HEK293T (cell line): ENCODE results near the gene BCR.

ENCODE experiments used
- CTCF ChIA-PET: fragments of 350-600 bp; formaldehyde crosslinking; extraction: SDS; loops from one replicate; lab custom pipeline; 2021; ENCODE audit warnings: antibody characterized with exemption, inconsistent platforms; lab: Yijun Ruan, JAX
- POLR2A ChIA-PET: fragments of 350-600 bp; formaldehyde crosslinking; extraction: SDS; loops from one replicate; lab custom pipeline; 2020; ENCODE audit warnings: antibody characterized with exemption, inconsistent platforms; lab: Yijun Ruan, JAX
- DNase-seq: peaks from one replicate; pipeline ENCODE4 v3.0.0; 2012; ENCODE audit warnings: mixed read lengths; ENCODE audit errors: extremely low spot score
- ARNT ChIP-seq: fragments of 450-650 bp; IDR thresholded peaks from 2 replicates; pipeline ENCODE4 v1.6.1; 2017; ENCODE audit warnings: mild to moderate bottlenecking
- BHLHE40 ChIP-seq: fragments of 450-650 bp; IDR thresholded peaks from 2 replicates; pipeline ENCODE4 v1.6.1; 2016; ENCODE audit warnings: mild to moderate bottlenecking, moderate library complexity, borderline replicate concordance
- CTBP1 ChIP-seq: fragments of 450-650 bp; IDR thresholded peaks from 2 replicates; pipeline ENCODE4 v1.6.1; 2016; ENCODE audit warnings: borderline replicate concordance
- ELF4 ChIP-seq: fragments of 450-650 bp; IDR thresholded peaks from 2 replicates; pipeline ENCODE4 v1.6.1; 2017; ENCODE audit warnings: antibody characterized with exemption
- FOXA1 ChIP-seq: fragments of 450-650 bp; IDR thresholded peaks from 2 replicates; pipeline ENCODE4 v1.6.1; 2016; ENCODE audit warnings: mild to moderate bottlenecking
- FOXK2 ChIP-seq: fragments of 450-650 bp; IDR thresholded peaks from 2 replicates; pipeline ENCODE4 v1.6.1; 2016; ENCODE audit warnings: mild to moderate bottlenecking
- FOXM1 ChIP-seq: fragments of 450-650 bp; IDR thresholded peaks from 2 replicates; pipeline ENCODE4 v1.6.1; 2017; ENCODE audit warnings: mild to moderate bottlenecking, borderline replicate concordance
- HDGF ChIP-seq: fragments of 450-650 bp; IDR thresholded peaks from 2 replicates; pipeline ENCODE4 v1.6.1; 2017; ENCODE audit warnings: antibody characterized with exemption, borderline replicate concordance
- L3MBTL2 ChIP-seq: fragments of 450-650 bp; conservative IDR thresholded peaks from 2 replicates; pipeline ENCODE4 v1.6.1; 2016; ENCODE audit warnings: mild to moderate bottlenecking
- LEF1 ChIP-seq: fragments of 450-650 bp; IDR thresholded peaks from 2 replicates; pipeline ENCODE4 v1.6.1; 2017; ENCODE audit warnings: mild to moderate bottlenecking, borderline replicate concordance
- NFRKB ChIP-seq: fragments of 450-650 bp; IDR thresholded peaks from 2 replicates; pipeline ENCODE4 v1.6.1; 2016; ENCODE audit warnings: mild to moderate bottlenecking, moderate library complexity
- SP1 ChIP-seq: fragments of 450-650 bp; IDR thresholded peaks from 2 replicates; pipeline ENCODE4 v1.6.1; 2017
- SUZ12 ChIP-seq: fragments of 450-650 bp; IDR thresholded peaks from 2 replicates; pipeline ENCODE4 v1.6.1; 2016; ENCODE audit warnings: mild to moderate bottlenecking
- TARDBP ChIP-seq: fragments of 450-650 bp; IDR thresholded peaks from 2 replicates; pipeline ENCODE4 v1.6.1; 2016
- ZNF384 ChIP-seq: fragments of 450-650 bp; IDR thresholded peaks from 2 replicates; pipeline ENCODE4 v1.6.1; 2016
- TF ChIP-seq, protein P1 (sequence below): fragments of 450-650 bp; IDR thresholded peaks from 2 replicates; pipeline ENCODE4 v1.6.1; 2016

Gene BCR

DNA sequence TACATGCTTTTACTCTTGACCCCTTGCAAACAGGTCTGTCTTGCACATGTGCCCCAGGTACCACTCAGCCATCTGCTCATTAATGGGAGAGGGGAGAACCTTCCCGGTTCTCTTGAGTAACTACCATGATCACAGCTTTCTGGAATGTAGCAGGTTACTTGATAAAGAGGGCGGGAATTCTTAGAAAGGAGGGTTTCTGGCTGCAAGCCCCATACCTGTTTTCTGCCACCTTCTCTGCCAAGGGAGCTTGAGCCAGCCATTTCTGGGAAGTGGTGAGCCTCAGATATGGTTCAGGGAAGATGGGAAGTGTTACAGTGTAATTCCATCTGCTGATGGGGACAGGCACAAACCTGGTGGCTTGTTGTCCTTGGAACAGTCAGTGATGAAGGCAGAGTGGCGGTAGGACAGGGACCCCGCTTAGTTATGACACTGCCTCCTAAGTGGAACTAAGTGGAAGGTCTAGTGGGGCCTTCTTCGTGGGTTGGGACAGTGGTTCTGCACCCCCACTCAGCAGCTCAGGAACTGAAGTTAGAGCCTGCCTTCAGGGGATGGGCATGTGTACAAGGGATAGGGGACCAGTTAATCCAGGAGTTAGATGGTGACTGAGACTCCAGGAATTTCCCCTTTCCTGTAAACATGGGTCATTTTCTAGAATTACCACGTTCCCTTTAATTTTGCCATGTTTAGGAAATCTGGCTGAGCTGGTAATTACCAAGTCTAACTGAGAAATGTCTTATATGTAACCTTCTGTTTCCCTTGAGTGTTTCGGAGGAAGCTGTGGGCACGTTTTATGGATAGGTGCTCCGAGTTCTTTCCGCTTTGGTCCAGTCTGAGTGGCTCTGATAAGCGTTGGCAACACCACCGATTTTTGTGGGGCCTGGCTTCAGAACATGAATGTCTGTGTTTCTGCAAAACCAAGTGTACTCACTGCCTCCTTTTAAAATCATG, 35.3 kb downstream of the BCR start:
- no peak for DNase-seq
- TF ChIP-seq, protein P1, sequence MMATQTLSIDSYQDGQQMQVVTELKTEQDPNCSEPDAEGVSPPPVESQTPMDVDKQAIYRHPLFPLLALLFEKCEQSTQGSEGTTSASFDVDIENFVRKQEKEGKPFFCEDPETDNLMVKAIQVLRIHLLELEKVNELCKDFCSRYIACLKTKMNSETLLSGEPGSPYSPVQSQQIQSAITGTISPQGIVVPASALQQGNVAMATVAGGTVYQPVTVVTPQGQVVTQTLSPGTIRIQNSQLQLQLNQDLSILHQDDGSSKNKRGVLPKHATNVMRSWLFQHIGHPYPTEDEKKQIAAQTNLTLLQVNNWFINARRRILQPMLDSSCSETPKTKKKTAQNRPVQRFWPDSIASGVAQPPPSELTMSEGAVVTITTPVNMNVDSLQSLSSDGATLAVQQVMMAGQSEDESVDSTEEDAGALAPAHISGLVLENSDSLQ: no peak
- no peak for TF ChIP-seq HDGF
- CTCF ChIA-PET: interaction anchor here (0.6 kb wide), 1 partner anchor 44 kb away, joined by 3 read pairs; no protein-coding TSS in a partner anchor
- POLR2A ChIA-PET: no interaction called here

DNA sequence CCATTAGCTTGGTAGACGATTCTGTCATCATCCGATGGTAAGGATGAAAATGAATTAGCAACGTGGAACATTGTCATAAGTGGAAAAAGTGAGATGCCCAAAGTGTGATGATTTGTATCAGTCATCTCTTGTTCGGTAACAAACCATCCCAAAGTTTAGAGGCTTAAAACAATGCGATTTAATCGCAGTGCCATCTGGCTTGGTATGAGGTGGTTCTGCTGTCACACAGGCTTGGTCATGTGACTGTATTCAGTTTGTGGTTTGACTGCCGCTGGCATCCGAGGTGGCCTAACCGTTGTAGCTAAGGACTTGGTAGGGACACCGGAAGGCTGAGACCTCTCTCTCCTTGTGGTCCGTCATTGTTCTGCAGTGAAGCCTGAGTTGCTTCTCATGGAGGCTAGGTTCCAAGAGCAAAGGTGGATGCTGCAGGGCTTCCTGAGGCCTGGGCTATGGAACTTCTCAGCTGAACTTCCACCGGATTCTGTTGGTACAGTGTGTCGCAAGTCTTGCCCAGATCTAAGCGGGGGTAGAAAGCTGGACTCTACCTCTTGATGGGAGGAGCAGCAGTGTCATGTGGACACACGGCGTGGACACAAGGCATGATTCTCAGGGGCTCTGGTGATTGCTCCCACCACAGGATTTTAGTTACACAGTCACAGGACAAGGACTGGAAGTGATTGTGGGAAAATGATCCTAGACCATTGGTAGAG, 36.3 kb downstream of the BCR start:
- no peak for TF ChIP-seq NFRKB
- TF ChIP-seq, protein P1: no peak
- no peak for TF ChIP-seq CTBP1
- no peak for TF ChIP-seq LEF1
- no peak for TF ChIP-seq FOXA1
- TF ChIP-seq ARNT: no peak
- TF ChIP-seq TARDBP: no peak
- TF ChIP-seq FOXM1: no peak
- no peak for TF ChIP-seq SP1
- TF ChIP-seq FOXK2: no peak
- no peak for TF ChIP-seq SUZ12
- TF ChIP-seq L3MBTL2: no peak
- no peak for TF ChIP-seq ZNF384
- TF ChIP-seq BHLHE40: no peak
- no peak for DNase-seq
- ChIA-PET CTCF (no interaction called here), POLR2A (no interaction called here)

DNA sequence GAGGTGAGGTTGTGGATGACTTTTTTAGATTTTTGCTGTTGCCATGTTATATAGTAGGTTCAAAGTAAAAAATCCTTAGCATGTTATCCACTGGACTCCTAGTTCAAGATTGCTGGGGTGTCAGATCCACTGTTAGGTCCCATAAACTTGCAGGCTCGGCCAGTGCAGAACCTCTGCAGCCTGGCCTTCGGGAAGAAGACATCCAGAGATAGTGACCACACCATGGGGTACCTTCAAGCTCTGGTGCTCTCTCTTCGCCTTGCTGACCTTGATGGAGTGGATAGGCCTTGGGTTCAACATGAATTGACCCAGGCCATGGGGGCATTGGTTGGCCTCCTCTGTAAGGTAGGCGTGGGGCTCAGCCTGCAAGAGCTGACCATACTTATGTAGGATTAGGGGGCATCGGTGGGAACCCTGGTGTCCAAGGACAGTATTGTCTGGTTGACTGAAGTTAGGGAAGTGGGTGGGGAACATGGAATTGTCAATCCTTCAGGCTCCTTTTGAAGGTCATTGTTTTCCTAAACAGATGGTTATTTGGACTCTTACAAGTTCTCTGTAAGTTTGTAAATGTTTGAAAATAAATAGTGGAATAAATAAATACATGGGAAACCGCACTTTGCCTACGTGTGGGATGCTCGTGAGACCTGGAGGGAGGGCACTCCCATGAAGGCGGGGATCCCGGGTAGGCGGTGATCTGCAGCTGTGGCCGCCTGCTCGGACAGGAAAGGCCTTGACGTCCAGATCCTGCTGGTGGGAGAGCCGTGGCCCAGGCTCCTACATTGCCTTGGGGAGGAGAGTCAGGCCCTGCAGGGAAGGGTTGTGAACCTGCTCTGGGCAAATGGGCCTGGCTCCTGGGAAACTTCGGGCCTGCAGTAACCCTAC, 37.1 kb downstream of the BCR start:
- CTCF ChIA-PET: no interaction called here

DNA sequence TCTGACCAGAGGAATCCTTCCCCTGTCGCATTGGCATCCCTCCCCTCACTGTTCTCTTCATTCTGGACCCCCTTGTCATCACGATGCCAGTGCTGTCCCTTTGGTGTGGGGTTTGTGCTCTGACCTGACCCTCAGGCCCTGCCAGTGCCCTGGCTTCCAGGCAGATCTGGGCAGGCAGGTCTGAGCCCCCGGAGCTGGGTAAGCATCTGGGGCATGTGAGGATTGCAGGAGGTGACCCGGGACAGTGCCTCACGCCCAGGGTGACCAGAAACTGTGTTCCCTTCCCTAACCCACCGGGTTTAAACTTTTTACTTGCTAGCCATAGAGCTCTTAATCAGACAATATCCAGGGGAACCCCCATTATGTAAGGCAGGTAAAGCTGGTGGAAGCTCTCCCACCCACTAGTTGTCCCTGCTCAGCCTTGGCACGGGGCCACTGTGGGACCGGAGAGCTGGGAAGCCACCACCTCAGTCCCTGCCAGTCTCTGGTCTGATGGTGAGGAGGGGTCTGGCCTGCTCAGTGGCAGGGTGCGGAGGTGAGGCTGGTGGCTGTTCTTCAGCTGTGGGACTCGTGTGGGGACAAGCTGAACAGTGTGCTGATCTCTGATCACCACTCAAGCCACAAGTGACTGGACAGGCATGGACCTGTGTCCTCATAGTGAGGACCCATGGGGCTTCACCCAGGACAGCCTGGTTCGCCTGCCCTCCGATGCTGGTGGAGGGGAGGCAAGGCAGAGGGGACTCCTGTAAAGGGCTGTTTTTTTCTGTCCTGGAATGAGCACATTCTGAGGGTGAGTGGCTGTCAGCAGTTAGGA, 38.0 kb downstream of the BCR start:
- CTCF ChIA-PET: no interaction called here
- TF ChIP-seq HDGF: 0 out of 2 replicates have a peak, but pooled peaks have one; percentile 27
- TF ChIP-seq TARDBP: no peak
- no peak for DNase-seq
- POLR2A ChIA-PET: interaction anchor here (0.8 kb wide), 1 partner anchor 8 kb away, joined by 3 read pairs; no protein-coding TSS in a partner anchor

More for the DNA sequence above, 37.1 kb downstream of the BCR start:
- POLR2A ChIA-PET: no interaction called here
- no peak for DNase-seq
- TF ChIP-seq CTBP1 (no peak), NFRKB (no peak), FOXA1 (no peak), SP1 (no peak), ZNF384 (no peak), FOXM1 (no peak), TARDBP (no peak), ELF4 (no peak), FOXK2 (no peak), SUZ12 (no peak), HDGF (no peak), LEF1 (no peak)

DNA sequence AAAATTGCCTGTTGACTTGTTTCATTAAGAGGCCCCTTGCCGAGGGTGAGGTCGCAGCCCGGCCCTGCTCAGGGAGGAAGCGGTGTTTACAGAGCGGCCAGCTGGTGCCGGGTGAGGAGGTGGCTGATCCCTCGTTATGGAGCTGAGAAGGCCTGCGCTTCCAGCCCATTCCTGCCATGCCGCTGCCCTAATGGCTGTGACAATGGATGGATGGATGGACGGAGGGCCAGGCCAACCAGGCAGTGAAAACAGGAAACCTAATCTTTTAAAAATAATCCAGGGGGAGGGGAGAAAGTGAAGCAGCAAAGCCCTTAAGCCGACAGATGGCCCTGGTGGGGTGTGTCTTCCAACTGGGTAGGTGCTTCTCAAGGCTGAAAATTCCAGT, 38.5 kb downstream of the BCR start:
- TF ChIP-seq, protein P1: peak; percentile 96
- no peak for TF ChIP-seq FOXA1
- POLR2A ChIA-PET: interaction anchor here (0.8 kb wide), 1 partner anchor 8 kb away, joined by 3 read pairs; no protein-coding TSS in a partner anchor
- CTCF ChIA-PET: no interaction called here
- peak; percentile 58 for DNase-seq
